ENCODE data around the gene DNAJC5G.
"Not testable (repeated sequence)": the region's sequence is repeated elsewhere in the genome, so short reads cannot be mapped to it uniquely, and the experiment has no call there.

Gene DNAJC5G

DNA sequence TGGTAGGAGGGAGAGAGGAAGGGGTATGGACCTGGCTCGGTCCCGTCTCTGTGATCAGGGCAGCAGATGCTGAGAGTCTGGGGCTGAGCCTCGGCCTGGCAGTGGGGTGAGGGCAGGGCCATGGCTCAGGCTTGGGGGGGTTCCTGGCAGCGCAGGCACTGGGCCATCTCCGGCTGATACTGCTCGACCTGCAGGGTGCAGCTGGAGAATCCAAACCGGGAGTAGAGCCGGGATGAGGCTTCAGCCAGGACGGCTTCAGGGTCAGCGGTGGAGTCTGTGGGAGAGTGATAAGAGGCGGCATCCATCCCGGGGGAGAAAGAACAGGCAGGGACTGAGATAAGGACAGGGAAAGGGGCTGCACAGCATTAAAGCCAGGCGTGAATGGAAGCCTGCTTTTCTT lies 20.0 kb upstream of the DNAJC5G start:
- no peak for DNase-seq

DNA sequence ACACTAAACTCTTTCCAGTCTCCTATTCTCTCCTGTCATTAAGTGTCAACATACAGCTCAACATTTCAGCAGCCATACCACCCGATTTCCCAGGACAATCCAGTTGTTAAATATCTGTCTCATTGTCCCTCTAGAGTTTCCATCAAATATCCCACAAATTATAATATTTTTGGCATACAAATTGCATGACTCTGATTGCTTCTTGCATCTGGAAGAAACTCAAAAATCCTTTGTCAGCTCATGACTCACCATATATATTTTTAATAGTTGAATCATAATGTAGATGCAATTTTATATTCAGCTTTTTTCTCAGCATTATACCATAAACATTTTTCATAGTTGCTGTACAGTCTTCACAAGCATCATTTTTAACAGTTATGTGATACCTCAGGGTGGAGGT lies 19.6 kb upstream of the DNAJC5G start:
- no peak for DNase-seq

DNA sequence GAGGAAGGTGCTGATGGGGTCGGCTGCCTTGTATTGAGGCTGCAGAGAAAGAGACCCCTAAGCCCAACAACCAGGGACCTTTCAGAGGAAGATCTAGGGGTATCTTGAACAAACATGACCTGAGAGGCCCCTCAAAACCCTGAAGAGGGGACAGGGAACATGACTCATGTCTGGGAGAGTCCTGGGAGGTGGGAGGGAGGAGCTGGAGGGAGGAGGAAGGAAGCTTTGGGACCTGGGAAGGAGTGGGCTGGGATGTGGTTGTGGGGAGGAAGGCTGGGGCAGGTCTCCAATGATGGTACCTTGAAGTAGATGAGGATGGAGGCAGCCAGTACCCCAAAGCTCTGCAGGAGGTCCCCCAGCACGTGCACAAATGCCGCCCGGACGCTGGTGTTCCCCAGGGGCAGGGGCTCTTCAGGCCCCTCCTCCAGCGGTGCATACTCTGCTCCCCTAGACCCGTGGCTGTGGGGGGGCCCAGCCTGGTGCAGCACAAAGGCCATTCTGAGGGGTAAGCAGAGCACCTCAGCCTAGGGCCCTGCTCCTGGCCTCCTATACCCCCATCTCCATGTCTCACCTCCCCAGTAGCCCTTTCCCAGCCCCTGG lies 18.3 kb upstream of the DNAJC5G start:
- no peak for DNase-seq

DNA sequence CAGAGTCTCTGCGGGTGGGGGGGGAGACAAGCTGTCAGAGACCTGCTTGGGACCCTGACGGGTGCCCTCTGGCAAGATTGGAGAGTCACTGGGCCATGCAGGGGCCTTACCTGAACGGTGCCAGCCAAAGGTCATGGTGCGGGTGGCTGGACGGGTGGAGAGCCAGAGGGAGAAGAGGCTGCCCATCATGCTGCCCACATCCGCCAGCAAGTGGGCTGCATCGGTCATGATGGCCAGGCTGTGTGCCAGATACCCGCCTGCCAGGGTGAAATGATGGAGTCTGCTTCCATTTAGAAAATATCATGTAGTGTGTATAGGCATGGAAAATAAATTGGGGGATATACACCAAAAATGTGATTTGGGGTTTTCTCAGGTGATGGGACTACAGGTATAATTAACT lies 17.2 kb upstream of the DNAJC5G start:
- no peak for DNase-seq

DNA sequence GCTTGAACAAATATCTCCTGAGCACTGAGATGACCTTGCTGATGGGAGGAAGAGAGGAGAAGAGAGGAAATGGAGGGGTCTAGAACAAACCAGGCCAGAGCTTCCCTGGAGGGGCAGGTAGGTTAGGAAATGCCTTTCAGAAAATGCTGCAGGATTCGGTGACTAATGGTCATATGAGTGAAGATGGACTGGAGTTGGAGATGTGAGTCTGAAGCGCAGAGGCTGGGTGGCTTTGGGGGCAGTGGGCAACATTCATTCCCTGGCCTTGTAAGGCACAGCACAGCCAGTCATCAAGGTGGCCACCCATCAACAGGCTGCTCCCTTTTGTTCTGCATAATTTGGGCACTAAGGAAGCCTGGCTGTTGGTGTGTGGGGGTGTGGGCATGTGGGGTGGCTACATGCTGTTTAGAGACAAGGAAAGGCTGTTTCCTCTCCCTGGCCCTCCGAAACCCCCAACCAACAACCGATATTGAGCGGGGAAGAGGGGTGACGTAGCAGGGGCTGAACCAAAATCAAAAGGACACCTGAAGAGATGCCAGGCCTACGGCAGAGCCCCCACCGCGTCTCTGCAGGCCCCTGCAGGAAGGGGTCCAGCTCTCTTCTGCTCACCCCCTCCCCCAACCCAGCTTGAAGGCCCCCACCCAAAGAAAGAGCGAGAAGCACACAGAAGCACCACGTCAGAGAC lies 13.8 kb upstream of the DNAJC5G start:
- no peak for DNase-seq

DNA sequence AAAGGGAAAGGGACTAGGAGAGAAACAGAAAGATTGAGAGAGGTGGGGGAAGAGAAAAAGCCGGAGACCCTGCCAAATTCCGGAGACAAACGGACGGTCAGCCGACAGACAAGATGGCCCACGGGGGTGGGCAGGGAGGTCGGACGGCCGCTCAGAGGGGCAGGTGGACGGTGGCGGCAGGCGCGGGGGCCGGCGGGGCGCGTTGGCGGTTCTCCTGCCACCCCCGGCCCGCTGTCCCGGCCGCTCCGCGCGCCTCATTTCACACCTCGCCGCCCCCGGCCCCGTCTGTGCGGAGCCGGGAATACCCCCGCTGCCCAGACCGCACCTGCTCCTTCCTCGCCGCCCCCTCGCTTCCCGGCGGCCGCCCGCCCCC lies 13.3 kb upstream of the DNAJC5G start:
- no peak for DNase-seq

DNA sequence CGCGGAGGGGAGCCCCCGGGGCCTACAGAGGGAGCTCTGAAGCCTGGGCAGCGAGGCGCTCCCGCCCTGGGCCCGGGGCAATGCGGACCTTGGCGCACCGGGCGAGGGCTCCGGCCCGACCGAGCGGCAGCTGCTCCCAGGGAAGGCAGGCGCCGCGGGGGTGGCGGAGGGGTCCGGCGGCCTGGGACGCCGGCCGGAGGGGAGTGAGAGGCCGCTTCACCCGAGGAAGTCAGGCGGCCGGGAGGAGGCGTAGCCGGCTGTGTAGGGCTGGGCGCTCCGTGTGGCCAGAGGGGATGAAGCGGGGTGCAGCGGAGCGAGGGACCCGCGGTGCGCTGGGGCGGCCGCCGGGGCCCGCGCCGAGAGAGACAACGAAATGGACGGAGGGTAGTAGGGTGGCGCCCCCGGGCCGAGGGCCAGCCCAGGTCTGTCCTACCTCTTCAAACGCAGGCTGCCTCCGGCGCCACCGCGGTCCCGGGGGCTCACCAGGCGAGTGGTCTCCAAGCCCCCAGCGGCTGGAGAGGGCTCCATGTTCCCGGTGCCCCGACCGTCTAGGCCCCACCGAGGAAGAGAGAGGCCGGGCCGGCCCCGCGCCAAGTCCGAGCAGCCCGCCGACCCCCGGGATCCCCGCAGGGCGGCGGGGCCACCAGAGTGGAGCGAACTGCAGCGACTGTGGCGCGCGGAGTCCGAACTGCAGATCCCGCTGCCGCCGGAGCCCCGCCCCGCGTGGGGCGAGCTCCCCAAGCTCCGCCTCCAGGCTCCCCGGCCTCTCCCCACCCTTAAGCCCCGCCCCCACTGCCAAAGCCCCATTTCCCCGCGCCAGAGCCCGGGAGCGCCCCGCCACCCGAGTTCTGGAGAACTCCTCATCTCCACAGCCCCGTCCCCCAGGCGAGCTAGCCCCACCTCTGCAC lies 12.6 kb upstream of the DNAJC5G start, which contains the start of gene SLC30A3:
Gene SLC30A3 (minus strand): TSS at position 669 of the 908 bp plus-strand sequence. CDS start 141 bp downstream, at position 528.
- DNase-seq = peak; percentile 63

DNA sequence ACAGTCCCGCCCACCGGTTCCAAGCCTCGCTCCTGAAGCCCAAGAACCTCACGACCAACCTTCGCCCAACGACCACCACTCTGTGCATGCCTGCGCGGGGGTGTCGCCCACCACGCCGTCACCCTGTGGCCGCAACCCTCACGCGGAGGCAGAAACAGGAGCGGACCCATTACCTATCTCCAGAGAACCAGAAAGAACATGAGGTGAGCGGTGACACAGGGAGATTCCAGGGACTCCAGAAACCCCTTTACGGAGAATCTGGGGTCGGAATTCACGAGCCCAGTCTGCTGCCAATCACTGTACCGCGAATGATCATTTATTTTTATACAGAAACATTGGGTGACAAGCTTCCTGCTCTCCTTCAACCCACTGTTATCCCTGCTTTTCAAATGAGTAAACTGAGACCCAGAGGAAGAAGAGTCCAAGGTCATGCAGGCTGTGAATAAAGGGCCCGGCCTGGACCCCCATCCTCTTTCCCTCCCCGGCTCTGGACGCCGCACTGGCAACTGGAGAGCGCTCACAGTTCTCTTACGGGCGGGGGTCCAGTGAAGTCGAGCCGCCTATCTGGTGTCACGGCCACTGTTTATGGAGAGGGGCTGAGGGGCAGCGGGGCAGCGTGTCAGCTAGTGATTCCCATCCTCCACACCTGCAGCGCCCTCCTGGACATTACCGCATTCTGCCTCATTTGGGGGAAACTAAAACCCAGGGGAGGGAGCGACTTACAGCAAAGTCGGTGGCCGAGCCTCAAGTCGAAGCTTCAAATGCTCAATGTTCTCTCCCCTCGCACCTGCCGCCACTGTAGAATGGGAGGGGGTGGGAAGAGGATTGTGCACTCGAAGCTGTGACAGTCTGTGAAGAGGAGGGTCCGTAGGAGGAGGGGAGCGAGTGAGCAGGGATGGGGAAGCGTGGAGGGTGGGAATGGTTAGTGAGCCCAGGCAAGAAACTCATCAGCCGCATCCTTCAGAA lies 11.7 kb upstream of the DNAJC5G start:
- DNase-seq = no peak

DNA sequence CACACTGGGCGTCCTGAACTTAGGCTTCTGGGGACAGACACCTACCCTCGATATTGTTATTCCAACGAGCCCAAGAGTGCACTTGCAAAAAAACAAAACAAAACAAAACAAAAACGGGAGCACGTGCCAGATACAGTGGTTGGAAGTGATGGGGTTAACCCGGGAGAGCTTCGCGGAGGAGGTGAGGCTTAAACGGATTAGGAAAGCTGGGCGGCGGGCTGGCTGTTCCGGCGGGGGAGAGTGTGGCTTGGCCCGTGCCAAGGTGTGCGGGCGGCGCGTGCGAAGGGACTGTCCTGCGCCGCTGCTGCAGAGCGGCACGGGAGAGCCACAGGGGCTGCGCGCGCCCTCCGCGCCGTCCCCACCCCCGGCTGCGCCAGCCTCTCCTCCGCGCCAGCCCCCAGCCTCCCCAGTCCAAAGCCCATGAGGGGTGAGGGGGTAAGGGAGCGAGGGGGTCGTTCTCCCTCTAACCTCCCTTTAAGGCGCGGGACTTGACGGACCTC lies 10.9 kb upstream of the DNAJC5G start:
- DNase-seq = no peak

DNA sequence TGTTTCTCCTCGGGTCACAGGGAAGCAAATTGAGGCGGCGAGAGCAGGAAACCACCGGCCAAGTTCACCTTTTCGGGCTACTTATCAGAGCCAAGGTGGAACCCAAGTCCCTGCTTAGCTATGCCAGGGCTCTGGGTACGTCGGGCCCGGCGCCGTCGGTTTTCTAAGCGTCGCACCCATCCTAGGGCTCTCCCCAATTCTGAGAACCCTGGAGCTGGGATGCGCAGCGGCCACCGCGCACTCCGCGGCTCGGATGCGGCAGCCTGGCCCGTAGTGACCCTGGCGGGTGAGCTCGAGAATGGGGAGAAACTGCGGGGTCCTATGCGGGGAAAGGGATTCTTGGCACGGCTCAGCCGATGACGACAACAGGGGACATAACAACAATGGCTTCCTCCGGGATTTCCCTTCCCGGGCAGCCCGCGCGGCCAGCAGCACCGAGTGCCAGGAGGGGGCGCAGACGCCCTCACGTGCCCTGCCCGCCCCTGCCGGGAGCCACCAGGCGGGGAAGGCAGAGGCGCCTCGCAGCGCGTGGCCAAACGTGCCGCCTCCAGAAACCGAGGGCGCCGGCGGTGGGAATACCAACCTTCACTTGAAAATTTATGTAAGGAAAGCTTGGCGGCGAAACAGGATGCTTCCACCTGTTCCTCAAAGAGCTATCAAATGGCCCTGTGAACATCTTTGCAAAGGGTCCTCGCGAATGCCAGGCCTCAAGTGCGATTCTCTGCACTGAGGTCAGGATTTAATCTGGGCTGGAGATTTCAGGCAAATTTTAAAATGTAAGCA lies 10.3 kb upstream of the DNAJC5G start:
- peak; percentile 58 for DNase-seq

DNA sequence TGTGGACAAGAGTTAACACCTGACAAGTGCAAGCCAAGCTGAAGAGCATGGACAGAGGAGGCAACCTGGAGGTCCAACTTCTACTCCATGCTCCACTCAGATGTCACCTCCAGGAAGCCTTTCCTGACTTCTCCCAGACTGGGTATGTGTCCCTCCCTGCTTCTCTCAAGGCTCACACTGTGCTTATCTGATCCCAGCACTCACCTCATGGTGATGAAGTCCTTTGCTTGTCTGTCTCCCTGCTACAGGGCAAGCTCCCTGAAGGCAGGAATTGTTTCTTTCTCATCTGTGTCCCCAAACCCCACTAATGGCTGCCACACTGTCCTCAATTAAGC lies 9.7 kb upstream of the DNAJC5G start:
- DNase-seq = no peak

DNA sequence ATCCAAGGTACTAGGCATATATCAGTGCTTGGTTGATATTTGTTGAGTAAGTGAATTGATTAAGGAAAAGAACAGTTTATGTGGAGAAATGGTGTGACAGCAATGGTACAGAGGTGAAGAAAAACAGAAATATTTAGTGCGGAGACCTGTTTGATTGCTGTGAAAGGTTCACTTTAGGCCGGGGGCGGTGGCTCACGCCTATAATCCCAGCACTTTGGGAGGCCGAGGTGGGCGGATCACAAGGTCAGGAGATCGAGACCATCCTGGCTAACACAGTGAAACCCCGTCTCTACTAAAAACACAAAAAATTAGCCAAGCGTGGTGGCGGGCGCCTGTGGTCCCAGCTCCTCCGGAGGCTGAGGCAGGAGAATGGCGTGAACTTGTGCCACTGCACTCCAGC lies 6.9 kb upstream of the DNAJC5G start:
- DNase-seq = not testable (repeated sequence)

DNA sequence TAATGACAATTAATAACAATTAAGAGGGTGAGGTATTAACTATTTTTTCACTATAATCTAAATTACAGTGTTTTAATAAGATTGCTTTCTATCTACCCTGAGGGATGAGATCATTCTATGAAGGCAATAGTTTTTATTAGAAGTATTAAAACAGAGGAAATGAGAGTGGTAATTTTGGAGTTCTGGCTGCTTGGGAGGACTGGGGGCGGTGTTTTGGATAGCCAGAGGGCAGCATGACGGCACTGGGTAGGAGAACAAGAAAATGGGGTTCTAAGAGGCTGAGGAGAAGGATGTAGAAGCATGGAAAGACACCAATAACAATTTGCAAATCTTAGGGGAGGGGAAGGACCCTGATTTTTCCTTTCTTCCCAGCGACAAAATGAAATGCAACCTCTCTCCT lies 5.1 kb upstream of the DNAJC5G start:
- DNase-seq = peak; percentile 45

DNA sequence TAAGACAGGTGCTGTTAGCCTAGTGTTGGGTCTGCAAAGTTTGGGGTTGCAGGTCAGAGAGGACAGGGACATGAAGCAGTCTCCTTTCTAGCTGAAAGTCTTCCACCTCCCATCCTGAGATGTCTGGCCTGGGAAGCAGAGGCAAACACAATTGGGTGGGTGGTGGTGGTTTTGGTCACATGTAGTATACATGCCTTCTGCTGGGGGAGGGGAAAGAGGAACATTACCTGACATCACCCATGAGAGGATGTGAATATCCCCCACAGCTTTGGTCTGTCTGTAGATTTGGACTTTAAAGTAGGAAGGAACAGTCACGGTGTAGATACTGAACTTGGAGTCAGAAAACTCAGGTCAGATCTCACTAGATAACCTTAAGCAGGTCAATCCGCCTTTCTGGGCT lies 4.6 kb upstream of the DNAJC5G start:
- DNase-seq = peak; percentile 65

DNA sequence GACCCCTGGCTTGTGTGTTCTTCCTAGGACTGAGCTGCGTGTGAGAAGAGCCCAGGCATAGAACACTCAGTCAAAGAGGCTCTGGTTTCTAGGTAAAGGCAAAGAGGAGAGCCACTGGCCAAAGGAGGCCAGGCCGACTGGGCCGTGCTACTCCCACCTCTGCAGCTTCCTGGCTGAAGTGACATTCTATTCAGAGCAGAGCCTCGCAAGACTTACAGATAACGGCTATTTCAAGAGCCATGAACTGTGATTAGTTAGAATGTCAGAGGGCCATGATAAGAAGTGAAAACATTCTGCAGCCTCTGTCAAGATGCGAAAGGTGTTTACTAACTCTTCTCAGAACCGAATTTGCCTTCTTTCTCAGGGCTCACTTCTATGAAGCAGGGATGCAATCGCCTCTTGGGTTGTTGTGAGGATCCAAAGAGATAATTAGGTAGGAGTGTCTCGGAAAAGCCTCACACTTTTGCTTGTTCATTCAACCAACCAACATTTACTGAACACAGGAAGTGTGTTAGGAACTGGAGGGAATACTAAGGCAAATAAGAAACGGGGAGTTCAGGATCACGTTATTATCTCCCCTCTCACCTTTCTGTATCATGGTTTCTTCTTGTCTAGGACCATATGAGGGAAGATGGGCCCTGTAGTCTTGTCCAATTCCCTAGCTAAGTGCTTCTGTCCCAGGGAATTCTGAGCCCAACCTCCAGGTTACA lies 3.4 kb upstream of the DNAJC5G start:
- no peak for DNase-seq

DNA sequence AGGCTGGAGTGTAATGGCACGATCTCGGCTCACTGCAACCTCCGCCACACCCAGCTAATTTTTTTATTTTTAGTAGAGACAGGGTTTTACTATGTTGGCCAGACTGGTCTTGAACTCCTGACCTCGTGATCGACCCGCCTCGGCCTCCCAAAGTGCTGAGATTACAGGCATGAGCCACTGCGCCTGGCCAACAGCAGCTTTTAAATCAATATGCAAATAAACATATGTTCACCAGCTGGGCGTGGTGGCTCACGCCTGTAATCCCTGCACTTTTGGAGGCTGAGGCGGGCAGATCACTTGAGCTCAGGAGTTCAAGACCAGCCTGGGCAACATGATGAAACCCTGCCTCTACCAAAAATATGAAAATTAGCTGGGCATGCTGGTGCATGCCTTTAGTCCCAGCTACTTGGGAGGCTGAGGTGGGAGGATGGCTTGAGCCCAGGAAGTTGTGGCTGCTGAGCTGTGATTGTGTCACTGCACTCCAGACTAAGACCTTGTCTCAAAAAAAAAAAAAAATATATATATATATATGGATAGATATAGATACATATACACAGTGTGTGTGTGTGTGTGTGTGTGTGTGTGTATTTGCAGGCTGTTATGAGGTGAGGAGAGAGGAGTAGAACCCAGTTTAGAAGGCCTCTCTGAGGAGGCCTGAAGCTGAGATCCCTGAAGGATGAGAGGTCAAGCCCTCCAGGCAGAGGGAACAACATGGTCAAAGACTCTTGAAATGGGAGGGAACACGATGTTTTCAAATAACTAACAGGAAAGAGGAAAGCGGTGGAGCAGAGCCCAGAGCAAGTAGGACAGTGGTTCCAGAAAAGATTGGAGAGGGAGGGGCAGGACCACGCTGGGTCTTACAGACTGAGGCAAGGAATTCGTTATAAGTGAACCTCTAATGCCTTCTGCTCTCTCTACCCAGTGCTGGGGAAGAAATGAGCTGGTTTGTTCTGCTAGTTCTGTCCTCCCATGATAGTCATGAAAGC lies 2.4 kb upstream of the DNAJC5G start:
- DNase-seq = not testable (repeated sequence)

DNA sequence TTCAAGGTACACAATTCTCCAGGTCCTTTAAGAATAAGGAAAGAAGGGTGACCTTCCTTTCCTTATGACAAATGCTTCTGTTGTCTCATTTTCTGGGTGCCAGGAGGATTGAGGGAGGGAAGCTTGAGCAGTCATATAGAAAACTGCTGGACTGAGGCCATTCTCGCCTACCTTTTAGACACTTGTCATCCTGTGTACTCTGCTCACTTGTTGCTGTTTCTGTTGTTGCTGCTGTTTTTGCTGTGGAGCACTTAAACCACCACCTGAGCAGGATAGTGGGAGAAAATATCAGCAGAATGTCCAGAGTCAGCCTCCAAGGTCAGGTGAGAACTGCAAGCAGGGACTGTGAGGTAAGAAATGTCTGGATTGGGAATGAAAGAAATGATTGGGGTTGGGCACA lies 2.8 kb downstream of the DNAJC5G start:
- no peak for DNase-seq

DNA sequence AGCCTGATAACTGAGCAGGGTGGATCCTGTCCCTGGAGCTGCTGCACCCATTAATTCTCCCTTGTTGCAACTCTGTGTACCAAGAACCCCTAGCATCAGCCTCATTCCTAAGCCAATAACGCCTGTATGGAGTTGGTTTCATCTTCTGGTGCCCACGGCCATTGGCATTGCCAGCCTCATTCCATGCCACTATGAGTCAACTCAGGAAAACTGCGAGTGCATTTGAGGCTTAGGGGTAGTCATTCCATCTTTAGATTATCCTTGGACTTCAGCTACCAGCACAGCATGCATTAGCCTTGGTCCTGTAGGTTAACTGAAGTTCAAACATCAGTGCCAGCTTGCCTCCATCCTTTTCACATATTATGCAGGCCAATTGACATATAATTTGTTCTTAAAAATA lies 5.6 kb downstream of the DNAJC5G start:
- no peak for DNase-seq

DNA sequence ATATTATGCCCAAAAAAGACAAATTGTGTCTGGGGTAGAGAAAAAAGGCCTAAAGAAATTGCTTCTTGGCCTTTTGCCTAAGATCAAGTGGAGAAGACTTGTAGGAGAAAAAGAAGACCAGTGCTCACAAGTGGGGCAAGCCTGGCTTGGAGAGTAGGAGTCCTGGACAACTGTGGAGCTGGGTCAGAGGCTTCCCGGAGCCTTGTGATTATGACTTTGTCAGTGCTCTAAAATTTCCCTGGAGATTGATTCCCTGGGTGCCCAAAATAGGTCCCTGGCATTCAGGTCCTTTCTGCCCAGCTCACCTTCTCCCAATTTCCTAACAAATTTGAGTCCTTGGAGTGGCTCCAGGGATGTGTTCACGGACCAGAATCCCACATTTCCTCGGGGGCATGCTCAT lies 6.2 kb downstream of the DNAJC5G start:
- DNase-seq = no peak

Measured in inflammatory macrophage treated with lipopolysaccharide for 4 hours (primary cell).